HG02642 (cell line): ENCODE results near the gene RBMS3.

Experiments used
- ATAC-seq: cut with Tn5 transposase; IDR thresholded peaks from one replicate; pipeline ENCODE4 v1.9.1; 2021; ENCODE audit warnings: mild to moderate bottlenecking; ENCODE audit not compliant: unreplicated experiment, poor library complexity

Gene RBMS3

GRCh38 chr3:29274667-29275066 lies 6.2 kb upstream of the RBMS3 start:
- no peak for ATAC-seq

DNA sequence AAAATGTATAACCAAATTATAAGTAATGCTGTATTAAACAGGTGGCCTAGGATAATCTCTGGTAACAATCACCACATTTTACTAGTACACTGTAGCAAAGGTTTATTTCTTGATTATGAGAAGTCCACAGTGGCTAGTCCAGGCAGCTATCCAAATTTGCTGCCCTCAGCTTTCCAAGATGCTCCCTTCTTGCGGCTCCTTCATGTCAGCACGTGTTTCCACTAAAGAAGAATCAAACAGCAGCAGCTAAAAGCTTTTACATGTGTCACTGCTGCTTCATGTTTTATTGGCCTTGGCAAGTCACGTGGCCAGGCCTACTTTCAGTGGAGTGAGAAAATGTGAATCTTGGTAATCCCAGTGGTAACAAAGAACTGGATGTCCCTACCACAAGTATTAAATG lies 5.6 kb upstream of the RBMS3 start:
- ATAC-seq = no peak

DNA sequence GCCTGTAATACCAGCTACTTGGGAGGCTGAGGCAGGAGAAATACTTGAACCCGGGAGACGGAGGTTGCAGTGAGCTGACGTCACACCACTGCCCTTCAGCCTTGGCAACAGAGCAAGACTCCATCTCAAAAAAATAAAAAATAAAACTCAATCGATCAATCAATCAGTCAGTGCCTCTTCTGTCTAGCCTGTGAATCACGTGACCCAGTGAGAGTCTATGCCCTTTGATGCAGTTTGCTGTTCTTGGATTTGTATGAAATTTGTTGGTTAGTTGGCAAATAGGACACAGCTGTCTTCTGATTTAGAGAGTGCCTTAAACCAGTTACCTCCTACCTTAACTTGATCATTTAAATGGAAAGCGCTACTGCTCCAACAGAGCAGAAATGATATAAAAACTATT lies 3.6 kb upstream of the RBMS3 start:
- ATAC-seq = no peak

- no peak for ATAC-seq
Observed at GRCh38 chr3:29279286-29279685, 1.6 kb upstream of the RBMS3 start.

GRCh38 chr3:29279806-29280205 lies 1.1 kb upstream of the RBMS3 start:
- ATAC-seq = no peak

- ATAC-seq = no peak
Observed at GRCh38 chr3:29281094-29281343, 148 bp downstream of the RBMS3 start.

GRCh38 chr3:29281344-29282241 lies 722 bp downstream of the RBMS3 start:
- ATAC-seq = peak; percentile 71

GRCh38 chr3:29282427-29283230 lies 1.8 kb downstream of the RBMS3 start:
- no peak for ATAC-seq

DNA sequence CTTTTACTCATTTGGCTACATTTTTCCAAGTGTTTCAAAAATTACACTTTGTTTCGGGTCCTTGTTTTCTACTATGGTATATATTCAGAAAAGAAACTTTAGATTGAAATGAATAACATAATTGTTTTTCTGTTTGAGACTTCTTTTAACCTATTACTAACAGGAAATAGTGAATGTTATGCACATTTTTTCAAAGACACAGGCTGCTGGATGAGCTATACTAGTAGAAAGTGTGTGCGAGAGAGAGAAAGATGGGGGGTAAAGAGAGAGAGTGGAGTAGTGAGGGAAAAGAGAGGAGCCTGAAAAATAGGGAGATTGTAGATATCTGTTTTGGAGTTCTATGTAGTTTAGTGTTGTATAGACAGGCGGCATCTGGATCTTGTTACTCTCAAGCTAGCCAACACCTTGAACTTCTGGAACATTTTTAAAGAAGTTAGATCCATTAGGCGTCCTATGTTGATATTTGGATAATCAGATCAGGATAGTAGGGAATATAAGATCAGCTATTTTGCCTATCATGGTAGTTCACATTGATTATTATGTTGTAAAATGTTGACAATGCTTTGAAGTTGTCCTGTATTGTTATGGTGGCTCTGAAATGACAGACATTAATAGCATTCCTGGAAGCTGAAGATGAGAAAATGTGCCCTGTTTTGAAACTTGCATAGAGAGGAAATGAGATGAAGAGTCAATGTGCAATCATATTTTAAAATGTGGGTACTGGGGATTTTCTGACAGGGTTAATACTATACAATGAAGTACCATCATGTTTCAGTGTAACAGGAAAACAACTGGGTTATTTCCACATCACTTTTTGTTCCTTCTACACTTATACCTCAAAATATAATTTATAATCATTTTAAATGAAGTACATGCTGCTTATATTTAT lies 2.6 kb downstream of the RBMS3 start:
- no peak for ATAC-seq

DNA sequence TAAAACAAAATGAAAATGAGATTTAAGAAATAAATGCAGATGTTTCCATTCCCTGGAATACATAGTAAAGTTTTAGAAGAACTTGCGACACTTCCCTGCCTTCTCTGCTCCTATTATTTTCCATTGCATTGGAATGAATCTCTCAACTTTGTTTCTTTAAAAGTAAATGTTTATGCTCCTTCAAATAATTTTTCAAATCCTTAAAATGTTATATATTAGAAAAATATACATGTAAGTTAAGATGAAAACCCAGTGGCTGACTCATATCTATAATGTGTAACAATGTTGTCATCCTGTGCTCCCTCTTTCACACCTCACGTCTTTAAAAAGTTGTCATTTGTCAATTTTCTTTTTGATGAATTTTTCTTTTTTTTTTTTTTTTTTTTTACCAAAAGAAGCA lies 3.6 kb downstream of the RBMS3 start:
- ATAC-seq = no peak

- no peak for ATAC-seq
Observed at GRCh38 chr3:29285471-29286071, 4.7 kb downstream of the RBMS3 start.

DNA sequence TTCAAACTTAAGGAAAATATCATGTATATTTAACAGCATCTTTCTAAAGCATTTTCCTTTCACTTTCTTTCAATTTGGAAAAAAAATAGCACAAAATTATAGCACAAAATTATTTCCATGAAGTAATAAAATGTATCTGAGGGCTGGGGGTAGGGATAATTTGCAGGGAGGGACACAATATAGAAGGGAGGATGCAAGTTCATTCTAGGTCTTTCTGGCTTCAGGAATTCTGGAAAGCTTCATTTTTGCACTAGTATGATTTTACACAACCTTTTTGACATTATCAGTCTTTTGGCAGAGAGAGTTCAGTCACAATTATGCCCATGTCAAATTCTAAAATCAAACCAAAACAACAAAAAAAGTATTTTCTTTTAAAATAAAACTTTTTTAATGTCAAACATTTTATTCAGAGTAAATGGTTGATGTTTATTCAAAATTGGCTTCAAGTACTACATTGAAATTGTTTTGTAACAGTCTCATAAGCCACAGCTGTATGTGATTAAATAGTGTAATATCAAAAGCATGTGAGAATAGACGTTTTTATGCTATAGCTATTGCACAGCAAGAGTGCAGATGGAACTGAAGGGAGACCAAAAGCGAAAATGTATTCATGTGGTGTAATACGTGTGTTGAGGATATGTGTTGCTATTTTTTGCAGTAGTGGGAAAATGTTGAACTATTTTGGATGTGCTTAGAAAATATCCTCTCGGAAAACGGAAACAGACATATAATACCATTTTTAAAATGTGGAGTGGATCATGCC lies 5.8 kb downstream of the RBMS3 start:
- ATAC-seq = no peak

GRCh38 chr3:29290596-29290995 lies 9.7 kb downstream of the RBMS3 start:
- ATAC-seq = no peak

DNA sequence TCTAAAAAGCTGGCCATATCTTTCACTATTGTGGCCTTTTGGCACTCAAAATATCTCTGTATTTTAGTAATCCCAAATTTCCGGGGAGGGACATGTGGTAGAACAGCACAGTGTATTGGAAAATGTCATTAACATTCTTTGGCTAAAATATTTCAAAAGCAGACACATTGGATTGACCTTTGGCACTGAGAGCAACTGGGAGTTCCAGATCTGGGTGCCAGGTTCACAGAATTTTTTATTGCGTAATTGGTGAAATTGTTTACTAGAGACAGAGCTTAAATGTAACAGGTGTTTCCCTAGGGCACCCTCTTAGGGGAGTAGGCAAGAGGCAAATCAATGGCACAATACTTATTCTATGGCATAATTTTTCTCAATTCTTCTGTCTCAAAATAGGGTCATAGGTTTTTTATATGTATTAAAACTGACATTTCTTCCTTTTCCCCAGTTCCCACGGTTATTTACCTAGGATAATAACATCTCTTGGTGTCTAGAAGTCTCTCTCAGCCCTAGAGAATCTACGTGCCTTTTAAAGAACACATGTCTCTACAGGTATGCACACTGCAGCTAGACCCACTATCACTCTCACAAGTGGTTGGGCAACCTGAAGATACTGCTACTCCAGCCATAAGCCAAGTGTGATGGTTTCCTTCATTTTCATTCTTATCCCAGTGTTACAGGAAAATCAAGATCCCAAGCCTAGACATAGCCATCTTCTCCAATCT lies 10.6 kb downstream of the RBMS3 start:
- ATAC-seq = no peak

DNA sequence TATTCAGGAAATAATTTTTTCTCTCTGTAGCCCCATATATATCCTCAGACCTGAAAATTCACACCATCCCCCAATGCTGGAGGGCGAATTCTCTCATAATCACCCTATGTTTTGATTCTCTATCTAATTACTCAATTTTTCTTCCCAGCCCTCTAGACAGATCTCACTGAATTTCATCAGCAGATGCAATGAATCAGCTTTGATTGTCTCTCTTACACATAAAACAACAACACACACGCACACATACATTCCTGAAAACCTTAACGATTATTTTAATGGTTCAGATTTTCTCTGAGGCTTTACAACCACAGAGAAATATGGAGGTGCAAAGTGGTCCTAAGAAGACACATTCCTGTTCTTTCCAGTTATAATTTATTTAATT lies 11.1 kb downstream of the RBMS3 start:
- no peak for ATAC-seq

- no peak for ATAC-seq
Observed at GRCh38 chr3:29293421-29293820, 12.6 kb downstream of the RBMS3 start.

DNA sequence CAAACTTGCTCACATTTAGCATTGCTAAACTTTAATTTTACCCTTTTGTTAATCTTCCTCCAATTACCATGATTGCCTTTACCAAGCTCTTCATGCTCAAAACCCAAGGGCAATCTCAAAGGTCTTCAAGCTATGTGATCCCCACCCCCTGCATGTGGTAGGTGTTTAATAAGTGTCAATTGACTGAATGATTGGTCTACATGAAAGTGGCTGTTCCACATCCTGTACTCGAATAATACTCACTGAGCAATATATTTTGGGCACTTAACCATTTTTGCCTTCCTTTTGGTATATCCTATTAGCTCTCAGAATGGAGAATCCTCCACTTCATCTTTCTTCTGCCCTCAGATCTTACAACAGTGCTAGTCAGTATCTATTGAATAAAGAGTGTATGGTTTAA lies 17.1 kb downstream of the RBMS3 start:
- ATAC-seq = no peak

DNA sequence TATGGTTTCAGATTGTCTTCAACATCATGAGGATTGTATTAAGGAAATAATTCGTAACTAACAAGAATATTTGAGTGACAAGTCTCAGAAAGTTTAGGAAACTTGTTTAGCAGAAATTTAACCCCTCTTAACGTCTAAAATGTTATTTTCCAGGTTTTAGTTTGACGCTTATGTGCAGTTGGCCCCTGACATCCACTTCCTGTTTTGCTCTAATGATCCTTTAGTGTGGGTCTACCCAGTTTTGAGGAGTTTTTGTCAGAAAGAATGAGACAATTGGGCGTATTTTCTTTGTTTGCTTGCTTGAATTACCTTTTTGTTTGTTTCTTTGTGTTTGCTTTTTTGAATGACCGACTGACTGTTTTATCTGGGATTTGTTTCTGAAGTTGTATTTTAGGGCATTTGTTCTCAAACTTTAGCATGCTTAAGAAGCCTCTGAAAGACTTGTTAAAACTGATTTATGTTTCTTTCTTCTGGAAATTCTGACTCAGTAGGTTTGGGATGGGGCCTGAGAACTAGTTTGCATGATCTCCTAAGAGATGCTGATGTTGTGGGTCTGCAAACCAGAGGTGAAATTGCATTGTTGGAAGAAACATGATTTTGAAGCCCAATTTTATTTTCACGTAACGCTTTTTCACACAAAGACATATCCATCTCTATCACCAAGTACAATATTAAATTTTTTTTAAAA lies 20.6 kb downstream of the RBMS3 start:
- ATAC-seq = no peak

GRCh38 chr3:29302619-29303018 lies 21.7 kb downstream of the RBMS3 start:
- ATAC-seq = no peak
